Measurements from ENCODE around the gene NEFH. TPM values are rescaled to one million over a fixed set of nuclear protein-coding genes. Genes with fewer than 3 reads are reported as not detected.

NEFH gene
- total RNA-seq, 1 donor from 2014 or later: 8.4 TPM

DNA sequence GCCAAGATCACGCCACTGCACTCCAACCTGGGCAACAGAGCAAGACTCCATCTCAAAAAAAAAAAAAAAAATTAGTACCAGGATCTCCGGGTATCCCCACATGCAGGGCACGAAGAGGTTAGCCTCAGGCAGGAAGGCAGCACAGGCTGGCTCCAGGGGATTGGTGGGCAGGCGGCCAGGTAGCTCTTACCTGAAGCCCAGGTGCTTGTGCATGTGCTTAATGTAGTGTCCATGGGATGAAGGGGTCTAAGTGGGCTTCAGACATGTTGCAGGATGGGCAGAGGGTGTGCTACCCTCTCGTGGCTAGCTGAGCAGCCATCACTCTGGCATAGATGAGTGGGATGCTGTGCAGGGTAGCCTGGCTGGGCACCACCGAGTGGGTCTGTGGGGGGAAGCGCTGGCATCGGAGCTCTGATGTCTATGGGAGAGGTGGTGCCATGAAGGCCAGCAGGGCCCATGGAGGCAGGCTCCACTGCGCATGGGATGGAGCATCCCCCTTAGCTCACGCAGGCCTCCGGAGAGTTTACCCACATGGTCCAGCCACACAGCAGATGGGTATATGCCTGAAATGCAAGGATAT lies 30.6 kb upstream of the NEFH start:
- Mint-ChIP-seq H3K9me3 (no peaks in the 10 kb centered on the region), H3K4me3 (no peak overlapping the region), H3K4me1 (ENCODE audit: low read depth) (no peaks in the 10 kb centered on the region), H3K36me3 (ENCODE audit: low read depth) (no peaks in the 10 kb centered on the region), H3K27me3 (ENCODE audit: insufficient read depth) (no peaks in the 10 kb centered on the region), H3K27ac (no peak overlapping the region)
- intact Hi-C loops (cut with micrococcal nuclease): no loop called here
- no peak for DNase-seq (ENCODE audit: low spot score)

DNA sequence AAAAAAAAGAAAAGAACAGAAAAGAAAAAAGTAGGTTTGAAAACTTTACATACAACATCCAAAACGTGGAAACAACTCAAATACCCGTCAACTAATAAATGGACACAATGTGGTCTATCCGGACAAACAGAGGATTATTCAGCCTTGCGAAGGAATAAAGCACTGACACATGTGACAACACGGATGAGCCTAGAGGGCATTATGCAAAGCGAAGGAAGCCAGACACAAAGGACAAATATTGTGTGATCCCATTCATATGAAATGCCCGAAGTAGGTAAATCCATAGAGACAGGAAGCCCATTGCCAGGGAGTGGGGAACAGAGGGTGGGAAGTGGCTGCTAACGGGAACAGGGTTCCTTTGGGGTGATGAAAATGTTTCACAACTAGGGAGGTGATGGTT lies 29.8 kb upstream of the NEFH start:
- Mint-ChIP-seq H3K36me3 (ENCODE audit: low read depth) (no peaks in the 10 kb centered on the region), H3K27ac (no peak overlapping the region), H3K9me3 (no peaks in the 10 kb centered on the region), H3K4me3 (no peak overlapping the region), H3K27me3 (ENCODE audit: insufficient read depth) (no peaks in the 10 kb centered on the region), H3K4me1 (ENCODE audit: low read depth) (no peaks in the 10 kb centered on the region)
- intact Hi-C loops (cut with micrococcal nuclease): no loop called here
- no peak for DNase-seq (ENCODE audit: low spot score)

DNA sequence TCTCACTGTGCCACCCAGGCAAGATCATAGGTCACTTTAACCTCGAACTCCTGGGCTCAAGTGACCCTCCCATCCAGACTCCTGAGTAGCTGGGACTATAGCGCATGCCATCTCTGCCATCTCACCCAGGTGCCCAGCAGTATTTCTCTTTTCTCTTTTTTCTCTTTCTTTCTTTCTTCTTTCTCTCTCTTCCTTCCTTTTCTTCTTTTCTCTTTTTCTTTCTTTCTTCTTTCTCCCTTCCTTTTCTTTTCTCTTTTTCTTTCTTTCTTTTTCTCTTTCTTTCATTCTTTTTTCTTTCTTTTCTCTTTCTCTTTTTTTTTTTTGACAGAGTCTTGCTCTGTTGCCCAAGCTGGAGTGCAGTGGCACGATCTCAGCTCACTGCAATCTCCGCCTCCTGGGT lies 28.2 kb upstream of the NEFH start:
- DNase-seq (ENCODE audit: low spot score): no peak
- Mint-ChIP-seq H3K36me3 (ENCODE audit: low read depth) (no peaks in the 10 kb centered on the region), H3K27me3 (ENCODE audit: insufficient read depth) (no peaks in the 10 kb centered on the region), H3K9me3 (no peaks in the 10 kb centered on the region), H3K4me1 (ENCODE audit: low read depth) (no peaks in the 10 kb centered on the region), H3K4me3 (no peak overlapping the region), H3K27ac (no peak overlapping the region)
- intact Hi-C loops (cut with micrococcal nuclease): no loop called here

DNA sequence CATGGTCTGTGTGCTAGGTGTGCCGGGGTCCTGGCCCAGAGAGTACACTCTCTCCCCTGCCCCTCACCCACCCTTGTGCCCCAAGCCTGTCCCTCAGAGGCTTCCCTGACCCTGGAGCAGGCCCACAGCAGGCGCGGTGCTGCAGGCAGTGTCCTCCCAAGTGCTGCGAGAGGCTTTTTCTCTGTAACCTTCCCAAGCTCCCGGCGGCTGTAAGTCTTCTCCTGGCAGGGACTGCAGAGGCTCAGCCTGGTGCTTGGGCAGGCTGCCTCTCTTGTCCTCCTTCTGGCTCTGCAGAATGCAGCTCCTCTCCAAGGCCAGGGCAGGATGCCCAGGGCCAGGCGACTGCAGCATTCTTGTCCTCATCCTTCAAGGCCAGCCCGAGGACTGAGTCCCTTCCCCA lies 25.7 kb upstream of the NEFH start:
- intact Hi-C loops (cut with micrococcal nuclease): no loop called here
- Mint-ChIP-seq H3K4me1 (ENCODE audit: low read depth) (no peaks in the 10 kb centered on the region), H3K36me3 (ENCODE audit: low read depth) (no peaks in the 10 kb centered on the region), H3K9me3 (no peaks in the 10 kb centered on the region), H3K27ac (no peak overlapping the region), H3K27me3 (ENCODE audit: insufficient read depth) (peaks cover 4% of the 10 kb centered on the region), H3K4me3 (no peak overlapping the region)
- no peak for DNase-seq (ENCODE audit: low spot score)

DNA sequence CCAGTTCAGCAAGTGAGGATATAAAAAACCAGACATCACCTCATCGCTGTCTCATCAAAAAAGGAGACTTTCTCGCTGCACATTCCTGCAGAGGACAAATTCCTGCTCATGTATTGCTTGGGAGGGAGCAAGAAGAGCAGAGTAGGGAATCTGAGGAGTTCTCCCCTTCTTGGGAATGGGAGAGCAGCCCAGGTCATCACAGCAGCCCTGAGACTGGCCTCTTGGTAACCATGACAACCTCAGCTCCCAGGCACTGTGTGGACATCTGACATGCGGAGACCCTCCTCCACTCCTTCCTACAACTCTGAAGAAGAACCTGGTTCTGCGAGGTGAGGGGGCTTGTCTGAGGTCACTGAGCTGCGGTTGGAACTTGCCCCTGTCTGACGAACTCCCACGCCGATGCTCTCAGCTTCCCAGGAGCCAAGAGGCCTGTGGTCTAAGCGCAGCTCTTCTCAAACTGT lies 23.8 kb upstream of the NEFH start:
- no peaks in the 10 kb centered on the region for H3K36me3 Mint-ChIP-seq (ENCODE audit: low read depth)

DNA sequence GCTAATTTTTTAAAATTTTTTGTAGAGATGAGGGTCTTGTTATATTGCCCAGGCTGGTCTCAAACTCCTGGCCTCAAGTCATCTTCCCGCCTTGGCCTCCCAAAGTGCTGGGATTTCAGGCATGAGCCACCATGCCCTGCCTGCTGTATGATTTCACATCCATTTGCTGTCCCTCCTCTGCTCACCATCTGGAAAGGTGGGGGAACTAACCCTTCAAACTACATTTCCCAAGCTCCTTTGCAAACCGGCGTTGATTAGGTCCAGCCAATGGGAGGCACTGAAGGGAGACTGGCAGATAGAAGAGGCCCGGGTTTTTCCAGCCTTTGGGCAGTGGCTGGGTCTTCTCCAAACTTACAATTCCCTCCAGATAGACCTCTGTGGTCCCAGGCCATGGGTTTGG lies 22.3 kb upstream of the NEFH start:
- H3K27ac Mint-ChIP-seq: no peak overlapping the region
- no peak for DNase-seq (ENCODE audit: low spot score)
- intact Hi-C loops (cut with micrococcal nuclease): no loop called here
- peaks cover 4% of the 10 kb centered on the region for H3K27me3 Mint-ChIP-seq (ENCODE audit: insufficient read depth)
- no peaks in the 10 kb centered on the region for H3K4me1 Mint-ChIP-seq (ENCODE audit: low read depth)
- H3K36me3 Mint-ChIP-seq (ENCODE audit: low read depth): no peaks in the 10 kb centered on the region
- H3K4me3 Mint-ChIP-seq: no peak overlapping the region
- no peaks in the 10 kb centered on the region for H3K9me3 Mint-ChIP-seq

More for the DNA sequence above, 23.8 kb upstream of the NEFH start:
- no peak for DNase-seq (ENCODE audit: low spot score)
- H3K27ac Mint-ChIP-seq: no peak overlapping the region
- no peak overlapping the region for H3K4me3 Mint-ChIP-seq
- intact Hi-C loops (cut with micrococcal nuclease): no loop called here
- no peaks in the 10 kb centered on the region for H3K4me1 Mint-ChIP-seq (ENCODE audit: low read depth)
- no peaks in the 10 kb centered on the region for H3K9me3 Mint-ChIP-seq
- H3K27me3 Mint-ChIP-seq (ENCODE audit: insufficient read depth): peaks cover 4% of the 10 kb centered on the region

DNA sequence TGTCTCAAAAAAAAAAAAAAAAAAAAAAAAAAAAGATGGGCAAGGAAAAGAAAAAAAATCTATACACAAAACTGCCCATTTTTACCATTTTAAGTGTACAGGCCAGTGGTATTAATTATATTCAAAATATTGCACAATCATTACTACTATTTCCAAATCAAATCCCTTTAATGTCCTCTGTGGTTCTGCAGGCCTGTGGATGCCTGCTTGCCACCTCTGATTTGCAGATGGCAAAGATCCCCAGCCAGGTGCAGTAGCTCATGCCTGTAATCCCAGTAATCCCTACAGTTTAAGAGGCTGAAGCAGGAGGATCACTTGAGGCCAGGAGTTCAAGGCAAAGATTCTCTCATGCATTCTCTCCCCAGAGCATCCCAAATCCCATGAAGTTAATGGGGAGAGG lies 21.5 kb upstream of the NEFH start:
- intact Hi-C loops (cut with micrococcal nuclease): no loop called here
- no peaks in the 10 kb centered on the region for H3K4me1 Mint-ChIP-seq (ENCODE audit: low read depth)
- DNase-seq (ENCODE audit: low spot score): no peak
- H3K9me3 Mint-ChIP-seq: no peaks in the 10 kb centered on the region
- H3K27ac Mint-ChIP-seq: no peak overlapping the region
- H3K36me3 Mint-ChIP-seq (ENCODE audit: low read depth): no peaks in the 10 kb centered on the region
- no peak overlapping the region for H3K4me3 Mint-ChIP-seq
- H3K27me3 Mint-ChIP-seq (ENCODE audit: insufficient read depth): peaks cover 4% of the 10 kb centered on the region

DNA sequence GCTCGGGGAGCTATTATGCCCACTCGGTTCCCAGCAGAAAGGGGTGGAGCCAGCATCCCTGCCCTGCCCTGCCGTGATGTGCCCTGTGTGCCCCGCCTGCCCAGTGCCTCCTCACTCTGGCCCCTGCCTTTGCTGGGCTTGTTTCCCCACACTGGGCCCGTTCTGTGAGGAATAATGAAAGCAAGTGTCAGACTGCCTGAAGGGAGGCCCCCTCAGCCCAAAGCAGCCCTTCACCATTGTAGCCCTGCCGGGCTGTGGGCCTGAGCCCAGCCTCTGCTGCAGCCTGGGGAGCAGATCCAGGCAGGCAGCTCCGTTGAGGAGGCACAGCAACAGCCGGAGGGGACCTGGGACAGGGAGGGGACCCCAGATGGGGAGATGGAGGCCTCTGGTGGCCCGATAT lies 20.2 kb upstream of the NEFH start:
- Mint-ChIP-seq H3K9me3 (no peaks in the 10 kb centered on the region), H3K4me3 (no peak overlapping the region), H3K36me3 (ENCODE audit: low read depth) (no peaks in the 10 kb centered on the region), H3K27me3 (ENCODE audit: insufficient read depth) (peaks cover 4% of the 10 kb centered on the region), H3K4me1 (ENCODE audit: low read depth) (no peaks in the 10 kb centered on the region), H3K27ac (no peak overlapping the region)
- DNase-seq (ENCODE audit: low spot score): no peak
- intact Hi-C loops (cut with micrococcal nuclease): no loop called here

DNA sequence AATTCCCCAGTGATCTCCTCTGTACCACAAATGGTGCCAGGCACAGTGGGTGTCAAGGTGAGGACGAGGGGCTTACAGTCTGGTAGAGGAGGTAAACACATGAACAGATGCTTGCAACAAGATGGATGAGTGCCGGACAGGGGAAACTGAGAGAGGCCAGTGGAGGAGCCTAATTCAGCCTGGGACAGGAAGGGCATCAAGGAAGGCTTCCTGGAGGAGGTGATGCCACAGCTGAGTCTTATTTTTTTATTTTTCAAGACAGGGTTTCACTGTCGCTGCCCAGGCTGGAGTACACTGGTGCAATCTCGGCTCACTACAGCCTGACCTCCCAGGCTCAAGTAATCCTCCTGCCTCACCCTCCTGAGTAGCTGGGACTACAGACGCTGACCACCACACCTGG lies 18.8 kb upstream of the NEFH start:
- Mint-ChIP-seq H3K9me3 (no peaks in the 10 kb centered on the region), H3K36me3 (ENCODE audit: low read depth) (no peaks in the 10 kb centered on the region), H3K27me3 (ENCODE audit: insufficient read depth) (peaks cover 4% of the 10 kb centered on the region), H3K27ac (no peak overlapping the region), H3K4me3 (no peak overlapping the region), H3K4me1 (ENCODE audit: low read depth) (no peaks in the 10 kb centered on the region)
- no peak for DNase-seq (ENCODE audit: low spot score)
- intact Hi-C loops (cut with micrococcal nuclease): no loop called here

DNA sequence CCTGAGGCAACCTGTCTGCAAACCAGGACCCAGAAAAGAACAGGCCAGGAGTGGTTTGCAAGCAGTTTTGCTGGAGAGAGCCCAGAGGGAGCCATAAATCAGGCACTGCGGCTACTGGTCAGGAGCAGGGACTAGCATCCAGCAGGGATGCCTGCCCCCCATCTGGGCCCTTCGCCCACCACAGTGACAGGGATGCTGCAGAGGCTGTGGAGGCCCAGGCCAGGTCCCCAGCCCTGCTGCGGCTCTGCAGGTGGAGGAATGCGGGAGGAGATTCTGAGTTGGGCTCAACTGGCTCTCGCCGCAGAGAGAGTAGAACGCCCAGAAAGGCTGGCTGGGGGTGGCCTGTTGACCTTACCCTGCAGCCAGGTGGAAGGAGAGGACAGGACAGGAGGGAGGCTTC lies 16.4 kb upstream of the NEFH start:
- H3K9me3 Mint-ChIP-seq: no peaks in the 10 kb centered on the region
- H3K27ac Mint-ChIP-seq: no peak overlapping the region
- no peaks in the 10 kb centered on the region for H3K36me3 Mint-ChIP-seq (ENCODE audit: low read depth)
- intact Hi-C loops (cut with micrococcal nuclease): no loop called here
- DNase-seq (ENCODE audit: low spot score): no peak
- H3K4me1 Mint-ChIP-seq (ENCODE audit: low read depth): no peaks in the 10 kb centered on the region
- H3K27me3 Mint-ChIP-seq (ENCODE audit: insufficient read depth): peaks cover 6% of the 10 kb centered on the region
- H3K4me3 Mint-ChIP-seq: no peak overlapping the region

DNA sequence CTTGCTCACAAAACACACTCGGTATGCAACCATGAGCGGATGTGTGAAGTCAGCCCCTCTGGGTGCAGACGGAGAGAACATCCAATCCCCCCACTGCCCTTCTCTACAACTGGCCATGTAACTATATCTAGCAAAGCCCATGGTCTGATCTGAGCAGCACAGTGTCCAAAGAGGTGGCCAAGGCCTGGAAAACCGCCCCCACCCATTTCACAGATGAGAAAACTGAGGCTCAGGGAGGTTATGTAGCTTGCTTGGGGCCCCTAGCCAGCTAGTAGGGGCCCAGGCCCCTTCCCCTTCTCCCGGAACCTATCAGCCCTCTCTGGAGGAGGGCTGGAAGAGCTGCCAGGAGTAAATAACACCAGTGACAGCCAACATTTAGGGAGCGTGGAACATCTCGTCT lies 15.4 kb upstream of the NEFH start:
- no peaks in the 10 kb centered on the region for H3K9me3 Mint-ChIP-seq
- no peak overlapping the region for H3K4me3 Mint-ChIP-seq
- intact Hi-C loops (cut with micrococcal nuclease): no loop called here

DNA sequence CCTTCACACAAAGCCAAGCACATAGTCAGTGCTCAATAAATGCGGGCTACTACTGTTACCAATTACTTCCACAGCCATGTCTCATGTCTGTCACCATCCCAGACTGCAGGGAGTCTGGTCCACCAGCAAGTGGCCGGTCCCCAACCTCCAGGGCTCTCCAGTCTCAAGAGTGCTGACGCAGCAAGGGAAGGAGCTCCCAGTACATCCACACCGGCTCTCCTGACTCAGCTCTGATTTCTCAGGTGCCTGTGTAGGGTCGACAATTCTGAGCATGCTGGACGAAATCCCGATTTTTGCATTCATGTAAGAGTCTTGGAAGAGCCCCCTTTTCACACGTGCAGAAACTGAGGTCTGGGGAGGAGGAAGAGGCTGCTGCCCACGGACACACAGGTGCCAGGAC lies 10.3 kb upstream of the NEFH start:
- Mint-ChIP-seq H3K4me1 (ENCODE audit: low read depth) (peaks cover 6% of the 10 kb centered on the region), H3K27ac (no peak overlapping the region), H3K27me3 (ENCODE audit: insufficient read depth) (peaks cover 16% of the 10 kb centered on the region)

More for the DNA sequence above, 15.4 kb upstream of the NEFH start:
- Mint-ChIP-seq H3K4me1 (ENCODE audit: low read depth) (no peaks in the 10 kb centered on the region), H3K36me3 (ENCODE audit: low read depth) (no peaks in the 10 kb centered on the region), H3K27me3 (ENCODE audit: insufficient read depth) (peaks cover 11% of the 10 kb centered on the region), H3K27ac (no peak overlapping the region)
- no peak for DNase-seq (ENCODE audit: low spot score)

DNA sequence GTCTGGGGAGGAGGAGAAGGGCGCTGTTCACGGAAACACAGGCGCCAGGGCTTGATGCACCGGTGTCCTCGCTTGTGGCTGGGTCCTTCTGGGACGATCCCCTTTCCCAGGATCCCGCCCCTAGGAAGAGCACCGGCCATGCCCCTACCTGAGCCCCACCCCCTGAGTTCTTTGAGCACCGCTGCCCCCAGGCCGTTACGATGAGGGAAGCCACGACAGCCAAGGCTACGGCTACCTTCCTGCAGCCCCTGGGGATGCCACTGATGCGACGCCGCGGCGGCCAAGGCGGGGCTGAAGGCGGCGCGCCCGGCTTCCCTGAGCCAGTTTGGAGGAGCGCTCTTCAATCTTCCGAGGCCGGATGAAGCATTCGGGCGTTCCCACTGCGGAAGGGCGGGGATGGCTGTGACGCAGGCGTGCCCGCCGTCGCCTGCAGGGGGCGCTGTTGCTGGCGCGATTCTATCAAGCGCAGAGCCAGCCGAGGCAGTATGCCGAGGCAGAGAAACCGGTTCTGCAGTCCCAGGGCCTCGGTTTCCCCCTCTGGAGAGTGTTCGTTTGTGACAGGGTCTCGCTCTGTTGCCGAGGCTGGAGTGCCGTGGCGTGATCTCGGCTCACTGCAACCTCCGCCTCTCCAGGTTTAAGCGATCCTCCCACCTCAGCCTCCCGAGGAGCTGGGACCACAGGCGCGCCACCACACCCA lies 9.7 kb upstream of the NEFH start:
- Mint-ChIP-seq H3K4me3 (peak overlapping the region; percentile 47), H3K27ac (no peak overlapping the region), H3K4me1 (ENCODE audit: low read depth) (peaks cover 6% of the 10 kb centered on the region), H3K27me3 (ENCODE audit: insufficient read depth) (peaks cover 16% of the 10 kb centered on the region), H3K36me3 (ENCODE audit: low read depth) (no peaks in the 10 kb centered on the region), H3K9me3 (no peaks in the 10 kb centered on the region)
- intact Hi-C loops (cut with micrococcal nuclease): loop anchor here (1.0 to 5.0 kb wide), 3 partner anchors 53 to 82 kb away; partner anchors contain the start of gene AP1B1
- DNase-seq (ENCODE audit: low spot score): peak; percentile 73

More for the DNA sequence above, 10.3 kb upstream of the NEFH start:
- no peaks in the 10 kb centered on the region for H3K36me3 Mint-ChIP-seq (ENCODE audit: low read depth)
- intact Hi-C loops (cut with micrococcal nuclease): loop anchor here (1.0 to 5.0 kb wide), 3 partner anchors 52 to 81 kb away; partner anchors contain the start of gene AP1B1
- H3K9me3 Mint-ChIP-seq: no peaks in the 10 kb centered on the region
- peak overlapping the region; percentile 62 for H3K4me3 Mint-ChIP-seq
- DNase-seq (ENCODE audit: low spot score): no peak

Data from activated T-helper 1 cell treated with anti-CD3 and anti-CD28 coated beads, Interleukin-12 subunit alpha, Interleukin-12 subunit beta, Interleukin-2, Interleukin-4 antibody, amounts not matched to agents 30 ng/mL and 10 ng/mL and 1 ng/mL, durations not matched to agents 14 hours and 24 hours and 36 hours (primary cell).